Activated CD8-positive, alpha-beta memory T cell treated with anti-CD3 and anti-CD28 coated beads for 36 hours (primary cell): ENCODE data around the gene ARGLU1. TPM values are rescaled to one million over a fixed set of nuclear protein-coding genes. Genes with fewer than 3 reads are reported as not detected.

Experiments used
- CTCF ChIA-PET: fragments of 350-600 bp; sonication (Branson Sonifier 250); formaldehyde crosslinking; loops from one replicate; lab custom pipeline; 2021; ENCODE audit warnings: antibody characterized with exemption; lab: Charles Lee
- POLR2A ChIA-PET: fragments of 350-600 bp; sonication (Branson Sonifier 250); formaldehyde crosslinking; loops from one replicate; lab custom pipeline; 2021; ENCODE audit warnings: antibody characterized with exemption; lab: Charles Lee
- total RNA-seq, 2 experiments: library from RNA; stranded (reverse); gene quantifications; one replicate each; pipeline ENCODE4 v1.2.3, GENCODE V29; 2021

The ARGLU1 gene
- total RNA-seq, 2 experiments from 2014 or later, result 73.4 to 78.5 TPM

GRCh38 chr13:106515635-106516254, 52.2 kb downstream of the ARGLU1 start:
- CTCF ChIA-PET, result no interaction called here
- POLR2A ChIA-PET, result no interaction called here

- POLR2A ChIA-PET, result no interaction called here
- CTCF ChIA-PET, result no interaction called here
Observed at GRCh38 chr13:106514928-106515634, 52.9 kb downstream of the ARGLU1 start.

GRCh38 chr13:106513025-106513983, 54.6 kb downstream of the ARGLU1 start:
- POLR2A ChIA-PET, result no interaction called here
- CTCF ChIA-PET, result no interaction called here

GRCh38 chr13:106507560-106508274, 60.2 kb downstream of the ARGLU1 start:
- ChIA-PET POLR2A (no interaction called here), CTCF (no interaction called here)

- CTCF ChIA-PET, result no interaction called here
Observed at GRCh38 chr13:106506286-106506685, 61.7 kb downstream of the ARGLU1 start.

GRCh38 chr13:106505732-106506131, 62.2 kb downstream of the ARGLU1 start:
- POLR2A ChIA-PET, result no interaction called here
- CTCF ChIA-PET, result no interaction called here

More at GRCh38 chr13:106506286-106506685, 61.7 kb downstream of the ARGLU1 start:
- POLR2A ChIA-PET, result no interaction called here

- ChIA-PET POLR2A (no interaction called here), CTCF (no interaction called here)
Observed at GRCh38 chr13:106505295-106505694, 62.6 kb downstream of the ARGLU1 start.

GRCh38 chr13:106503730-106504453, 64.0 kb downstream of the ARGLU1 start:
- ChIA-PET POLR2A (no interaction called here), CTCF (interaction anchor here (0.7 kb wide), 1 partner anchor 70 kb away, joined by 3 read pairs; no protein-coding TSS in a partner anchor)

GRCh38 chr13:106503272-106503671, 64.7 kb downstream of the ARGLU1 start:
- CTCF ChIA-PET, result no interaction called here
- POLR2A ChIA-PET, result no interaction called here

GRCh38 chr13:106500445-106500844, 67.5 kb downstream of the ARGLU1 start:
- CTCF ChIA-PET, result interaction anchor here (1.6 kb wide), 1 partner anchor 36 kb away, joined by 5 read pairs; no protein-coding TSS in a partner anchor
- POLR2A ChIA-PET, result no interaction called here

- CTCF ChIA-PET, result interaction anchor here (1.6 kb wide), 1 partner anchor 36 kb away, joined by 5 read pairs; no protein-coding TSS in a partner anchor
Observed at GRCh38 chr13:106499896-106500295, 68.0 kb downstream of the ARGLU1 start.

GRCh38 chr13:106499113-106499512, 68.8 kb downstream of the ARGLU1 start:
- POLR2A ChIA-PET, result no interaction called here
- CTCF ChIA-PET, result no interaction called here

More at GRCh38 chr13:106499896-106500295, 68.0 kb downstream of the ARGLU1 start:
- POLR2A ChIA-PET, result no interaction called here

GRCh38 chr13:106498571-106498970, 69.4 kb downstream of the ARGLU1 start:
- ChIA-PET POLR2A (no interaction called here), CTCF (no interaction called here)

- CTCF ChIA-PET, result no interaction called here
Observed at GRCh38 chr13:106498158-106498557, 69.8 kb downstream of the ARGLU1 start.

GRCh38 chr13:106497079-106497478, 70.9 kb downstream of the ARGLU1 start:
- ChIA-PET CTCF (interaction anchor here (0.6 kb wide), 1 partner anchor 8 kb away, joined by 3 read pairs; no protein-coding TSS in a partner anchor), POLR2A (no interaction called here)

More at GRCh38 chr13:106498158-106498557, 69.8 kb downstream of the ARGLU1 start:
- POLR2A ChIA-PET, result no interaction called here

GRCh38 chr13:106496072-106496997, 71.6 kb downstream of the ARGLU1 start:
- CTCF ChIA-PET, result interaction anchor here (0.6 kb wide), 1 partner anchor 7 kb away, joined by 3 read pairs; no protein-coding TSS in a partner anchor
- POLR2A ChIA-PET, result no interaction called here

- POLR2A ChIA-PET, result no interaction called here
Observed at GRCh38 chr13:106494936-106495335, 73.0 kb downstream of the ARGLU1 start.

More at GRCh38 chr13:106494936-106495335, 73.0 kb downstream of the ARGLU1 start:
- CTCF ChIA-PET, result no interaction called here
